Prostate gland (tissue), 2 donors: Measurements from ENCODE around the gene MEP1B. TPM values are rescaled to one million over a fixed set of nuclear protein-coding genes. Genes with fewer than 3 reads are reported as not detected.

Experiments used
- DNase-seq: peaks from one replicate; pipeline ENCODE4 v3.0.0-alpha.2; 2019; ENCODE audit warnings: low spot score
- H3K27ac ChIP-seq, 2 donors: fragments of 200-600 bp; sonication (generic); 2 replicates each; pipeline ENCODE4 v1.5.1; 2017 to 2019
- H3K27me3 ChIP-seq: fragments of 200-600 bp; sonication (generic); replicated peaks from 2 replicates; pipeline ENCODE4 v1.5.1; 2019; ENCODE audit not compliant: insufficient read depth
- H3K36me3 ChIP-seq, 2 donors: fragments of 200-600 bp; sonication (generic); 1 replicate in 1 of 2; 2 replicates in 1 of 2; pipeline versions ENCODE4 v1.5.1 to v1.8.1; 2017 to 2019
- H3K4me1 ChIP-seq: fragments of 200-600 bp; sonication (generic); replicated peaks from 2 replicates; pipeline ENCODE4 v1.5.1; 2019
- H3K4me3 ChIP-seq, 2 donors: fragments of 200-600 bp; sonication (generic); 2 replicates each; pipeline ENCODE4 v1.5.1; 2017 to 2019
- H3K9me3 ChIP-seq: fragments of 200-600 bp; sonication (generic); 2 replicates; pipeline ENCODE4 v1.5.1; 2017
- CTCF ChIP-seq, 4 experiments: fragments of 200-600 bp in 2 of 4; fragments of 450-650 bp in 2 of 4; sonication (generic) in 2 of 4; IDR thresholded peaks; 1 replicate in 3 of 4; 2 replicates in 1 of 4; pipeline ENCODE4 v1.5.1; 2016 to 2019; ENCODE audit warnings: antibody characterized with exemption in 4 of 4, mild to moderate bottlenecking in 2 of 4, moderate library complexity in 2 of 4
- POLR2A ChIP-seq: fragments of 450-650 bp; IDR thresholded peaks from one replicate; pipeline ENCODE4 v1.6.1; 2016; ENCODE audit warnings: antibody characterized with exemption, mild to moderate bottlenecking
- POLR2AphosphoS5 ChIP-seq: sonication (generic); formaldehyde crosslinking; IDR thresholded peaks from one replicate; pipeline ENCODE4 v1.6.1; 2017; ENCODE audit warnings: antibody characterized with exemption
- WGBS: methylation state at CpG from one replicate; pipeline ENCODE4 v1.1.5; 2018; 5-methylcytosine and 5-hydroxymethylcytosine counted together
- intact Hi-C: fragments of 100-400 bp; cut with DNase I; formaldehyde crosslinking; loops from one replicate; pipeline ENCODE4 v1.14.2; 2022
- total RNA-seq, 2 donors: library from RNA; depleted of rRNA; stranded (reverse); fragments of >200 nt; gene quantifications; one replicate each; pipeline ENCODE4 v1.1.0, GENCODE V29; 2016

Gene MEP1B
- total RNA-seq, 2 donors from 2014 or later: 0.34 TPM; not detected in 1

GRCh38 chr18:32243358-32243757 lies 53.5 kb downstream of the MEP1B start:
- DNase-seq: no peak
- Histone ChIP-seq H3K4me1 (no peaks in the 10 kb centered on the region), H3K4me3 (no peak overlapping the region), H3K27me3 (no peaks in the 10 kb centered on the region), H3K36me3 (no peaks in the 10 kb centered on the region), H3K9me3 (no peaks in the 10 kb centered on the region), H3K27ac (no peak overlapping the region)
- no peak for TF ChIP-seq POLR2A
- TF ChIP-seq CTCF (IDR thresholded peaks at IDR 0.05): no peak
- no peak for TF ChIP-seq POLR2AphosphoS5
- WGBS: 86% methylated on average over 6 of the region's 6 CpGs
- intact Hi-C loops: no loop called here

- no peaks in the 10 kb centered on the region for H3K9me3 ChIP-seq
- intact Hi-C loops: no loop called here
- H3K27me3 ChIP-seq: no peaks in the 10 kb centered on the region
- no peaks in the 10 kb centered on the region for H3K36me3 ChIP-seq
- 57% methylated on average over 5 of the region's 5 CpGs for WGBS
- H3K4me1 ChIP-seq: no peaks in the 10 kb centered on the region
- DNase-seq: no peak
- no peak overlapping the region for H3K4me3 ChIP-seq
- no peak for TF ChIP-seq CTCF (IDR thresholded peaks at IDR 0.05)
- no peak for TF ChIP-seq POLR2AphosphoS5
- no peak for TF ChIP-seq POLR2A
- H3K27ac ChIP-seq: no peak overlapping the region
Measured at GRCh38 chr18:32244881-32245280, 55.0 kb downstream of the MEP1B start.

- TF ChIP-seq POLR2A: no peak
- TF ChIP-seq POLR2AphosphoS5: no peak
- no peak for TF ChIP-seq CTCF (IDR thresholded peaks at IDR 0.05)
- H3K27ac ChIP-seq: no peak overlapping the region
- no peaks in the 10 kb centered on the region for H3K36me3 ChIP-seq
- WGBS: 78% methylated on average over 8 of the region's 8 CpGs
- H3K27me3 ChIP-seq: no peaks in the 10 kb centered on the region
- no peak for DNase-seq
- no peaks in the 10 kb centered on the region for H3K9me3 ChIP-seq
- intact Hi-C loops: no loop called here
- no peaks in the 10 kb centered on the region for H3K4me1 ChIP-seq
- H3K4me3 ChIP-seq: no peak overlapping the region
Measured at GRCh38 chr18:32249147-32249929, 59.5 kb downstream of the MEP1B start.

GRCh38 chr18:32251466-32251865 lies 61.6 kb downstream of the MEP1B start:
- Histone ChIP-seq H3K4me3 (no peak overlapping the region), H3K4me1 (no peaks in the 10 kb centered on the region), H3K9me3 (no peaks in the 10 kb centered on the region), H3K27ac (no peak overlapping the region), H3K36me3 (no peaks in the 10 kb centered on the region), H3K27me3 (no peaks in the 10 kb centered on the region)
- DNase-seq: no peak
- WGBS: 77% methylated on average over 3 of the region's 3 CpGs
- TF ChIP-seq POLR2A: no peak
- no peak for TF ChIP-seq POLR2AphosphoS5
- TF ChIP-seq CTCF (IDR thresholded peaks at IDR 0.05): no peak
- intact Hi-C loops: no loop called here
